Cortex of kidney (tissue), 1 donor: ENCODE measurements around the gene SMIM14.

Experiments
- DNase-seq: peaks from one replicate; lab custom pipeline; 2025; lab: John Stamatoyannopoulos, UW

The SMIM14 gene

GRCh38 chr4:39498727-39499020, 140.0 kb downstream of the SMIM14 start:
- DNase-seq, result no peak

GRCh38 chr4:39497909-39498726, 140.5 kb downstream of the SMIM14 start:
- no peak for DNase-seq
